ENCODE data around the gene SORBS1.

Gene SORBS1

GRCh38 chr10:95388539-95388938, 172.6 kb downstream of the SORBS1 start:
- ChIA-PET CTCF (interaction anchor here (0.9 to 7.5 kb wide), 10 partner anchors 8 to 215 kb away, joined by 3 to 87 read pairs (median 4); no protein-coding TSS in a partner anchor), POLR2A (interaction anchor here (0.7 kb wide), 1 partner anchor 143 kb away, joined by 4 read pairs; no protein-coding TSS in a partner anchor)
- no peak for DNase-seq (ENCODE audit: extremely low spot score)
- TF ChIP-seq CTCF (IDR thresholded peaks at IDR 0.05; ENCODE audit: control extremely low read depth, extremely low read depth, low read depth, missing control alignments): no peak

- no peak for DNase-seq (ENCODE audit: extremely low spot score)
- ChIA-PET POLR2A (interaction anchor here (0.7 kb wide), 1 partner anchor 144 kb away, joined by 4 read pairs; no protein-coding TSS in a partner anchor), CTCF (interaction anchor here (1.0 to 7.5 kb wide), 9 partner anchors 8 to 215 kb away, joined by 3 to 87 read pairs (median 5); no protein-coding TSS in a partner anchor)
- TF ChIP-seq CTCF (IDR thresholded peaks at IDR 0.05; ENCODE audit: control extremely low read depth, extremely low read depth, low read depth, missing control alignments): no peak
Measured at GRCh38 chr10:95388109-95388471, 173.1 kb downstream of the SORBS1 start.

GRCh38 chr10:95384011-95384704, 177.0 kb downstream of the SORBS1 start:
- no peak for TF ChIP-seq CTCF (IDR thresholded peaks at IDR 0.05; ENCODE audit: control extremely low read depth, extremely low read depth, low read depth, missing control alignments)
- POLR2A ChIA-PET: no interaction called here
- CTCF ChIA-PET: interaction anchor here (0.9 to 7.5 kb wide), 8 partner anchors 8 to 220 kb away, joined by 3 to 87 read pairs (median 6); no protein-coding TSS in a partner anchor
- DNase-seq (ENCODE audit: extremely low spot score): no peak

GRCh38 chr10:95382596-95382995, 178.6 kb downstream of the SORBS1 start:
- ChIA-PET CTCF (interaction anchor here (0.8 to 2.8 kb wide), 5 partner anchors 8 to 63 kb away, joined by 3 to 7 read pairs (median 5); no protein-coding TSS in a partner anchor), POLR2A (no interaction called here)
- no peak for DNase-seq (ENCODE audit: extremely low spot score)
- TF ChIP-seq CTCF (IDR thresholded peaks at IDR 0.05; ENCODE audit: control extremely low read depth, extremely low read depth, low read depth, missing control alignments): no peak

GRCh38 chr10:95382174-95382573, 179.0 kb downstream of the SORBS1 start:
- CTCF ChIA-PET: interaction anchor here (0.8 to 2.6 kb wide), 4 partner anchors 8 to 60 kb away, joined by 3 to 7 read pairs (median 4); no protein-coding TSS in a partner anchor
- POLR2A ChIA-PET: no interaction called here
- DNase-seq (ENCODE audit: extremely low spot score): no peak
- TF ChIP-seq CTCF (IDR thresholded peaks at IDR 0.05; ENCODE audit: control extremely low read depth, extremely low read depth, low read depth, missing control alignments): no peak

GRCh38 chr10:95377950-95378349, 183.2 kb downstream of the SORBS1 start:
- TF ChIP-seq CTCF (IDR thresholded peaks at IDR 0.05; ENCODE audit: control extremely low read depth, extremely low read depth, low read depth, missing control alignments): no peak
- no peak for DNase-seq (ENCODE audit: extremely low spot score)
- POLR2A ChIA-PET: no interaction called here
- CTCF ChIA-PET: interaction anchor here (1.4 to 10.6 kb wide), 8 partner anchors 9 to 225 kb away, joined by 4 to 183 read pairs (median 48); no protein-coding TSS in a partner anchor
